Measurements from ENCODE around the gene REEP3.

DNA sequence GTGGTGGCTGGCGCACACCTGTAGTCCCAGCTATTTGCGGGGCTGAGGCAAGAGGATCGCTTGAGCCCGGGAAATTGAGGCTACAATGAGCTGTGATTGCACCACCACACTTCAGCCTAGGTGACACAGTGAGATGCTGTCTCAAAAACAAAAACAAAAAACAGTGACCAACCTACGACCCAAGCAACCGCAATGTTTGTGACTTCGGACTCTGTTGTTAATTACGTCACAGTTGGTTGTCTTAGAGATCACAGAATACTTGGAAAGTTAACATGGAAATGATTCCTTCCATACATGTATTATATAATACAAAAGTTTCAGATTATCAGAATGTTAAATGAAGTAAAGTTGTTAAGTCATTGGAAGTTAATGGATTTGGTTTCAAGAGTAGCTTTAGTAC is 106.2 kb downstream of the REEP3 start:
- no peak for TF ChIP-seq EZH2 (IDR thresholded peaks at IDR 0.05; ENCODE audit: borderline replicate concordance)
- TF ChIP-seq, protein P1, sequence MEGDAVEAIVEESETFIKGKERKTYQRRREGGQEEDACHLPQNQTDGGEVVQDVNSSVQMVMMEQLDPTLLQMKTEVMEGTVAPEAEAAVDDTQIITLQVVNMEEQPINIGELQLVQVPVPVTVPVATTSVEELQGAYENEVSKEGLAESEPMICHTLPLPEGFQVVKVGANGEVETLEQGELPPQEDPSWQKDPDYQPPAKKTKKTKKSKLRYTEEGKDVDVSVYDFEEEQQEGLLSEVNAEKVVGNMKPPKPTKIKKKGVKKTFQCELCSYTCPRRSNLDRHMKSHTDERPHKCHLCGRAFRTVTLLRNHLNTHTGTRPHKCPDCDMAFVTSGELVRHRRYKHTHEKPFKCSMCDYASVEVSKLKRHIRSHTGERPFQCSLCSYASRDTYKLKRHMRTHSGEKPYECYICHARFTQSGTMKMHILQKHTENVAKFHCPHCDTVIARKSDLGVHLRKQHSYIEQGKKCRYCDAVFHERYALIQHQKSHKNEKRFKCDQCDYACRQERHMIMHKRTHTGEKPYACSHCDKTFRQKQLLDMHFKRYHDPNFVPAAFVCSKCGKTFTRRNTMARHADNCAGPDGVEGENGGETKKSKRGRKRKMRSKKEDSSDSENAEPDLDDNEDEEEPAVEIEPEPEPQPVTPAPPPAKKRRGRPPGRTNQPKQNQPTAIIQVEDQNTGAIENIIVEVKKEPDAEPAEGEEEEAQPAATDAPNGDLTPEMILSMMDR (IDR thresholded peaks at IDR 0.05; ENCODE audit: poor library complexity), result no peak
